Heart right ventricle (tissue), 16 donors: ENCODE data around the gene IL11. TPM values are rescaled to one million over a fixed set of nuclear protein-coding genes. Genes with fewer than 3 reads are reported as not detected.

ENCODE experiments used
- ATAC-seq, 8 donors: fragments of 200-7000 bp; cut with Tn5 transposase; one replicate each; pipeline ENCODE4 v1.9.1; 2020; ENCODE audit warnings: mild to moderate bottlenecking in 8 of 8, moderate library complexity in 8 of 8, moderate number of reproducible peaks in 1 of 8
- DNase-seq, 2 donors: peaks; one replicate each; pipeline ENCODE4 v3.0.0-alpha.2; 2020
- H3K27ac ChIP-seq, 10 donors: fragments of 200-600 bp; sonication (generic) in 2 of 10; one replicate each; pipeline versions ENCODE4 v1.5.0 to v1.8.0; 2020 to 2022; ENCODE audit warnings: mild to moderate bottlenecking in 3 of 10
- H3K27me3 ChIP-seq, 7 donors: fragments of 200-600 bp; one replicate each; pipeline ENCODE4 v1.8.0; 2021 to 2022; ENCODE audit warnings: mild to moderate bottlenecking in 2 of 7
- H3K36me3 ChIP-seq, 9 donors: fragments of 200-600 bp; sonication (generic) in 1 of 9; one replicate each; pipeline versions ENCODE4 v1.5.0 to v1.8.0; 2020 to 2022; ENCODE audit warnings: mild to moderate bottlenecking in 2 of 9
- H3K4me1 ChIP-seq, 9 donors: fragments of 200-600 bp; sonication (generic) in 1 of 9; one replicate each; pipeline versions ENCODE4 v1.5.0 to v1.8.0; 2020 to 2022; ENCODE audit warnings: mild to moderate bottlenecking in 4 of 9
- H3K4me3 ChIP-seq, 10 donors: fragments of 200-600 bp; sonication (generic) in 2 of 10; one replicate each; pipeline versions ENCODE4 v1.5.0 to v1.8.0; 2020 to 2022; ENCODE audit warnings: mild to moderate bottlenecking in 7 of 10, moderate library complexity in 2 of 10
- H3K9me3 ChIP-seq, 11 donors: fragments of 200-600 bp in 10 of 11; sonication (generic) in 2 of 11; one replicate each; pipeline versions ENCODE4 v1.5.0 to v1.8.0; 2013 to 2022; ENCODE audit warnings: mild to moderate bottlenecking in 2 of 11, control low read depth in 1 of 11, moderate library complexity in 1 of 11
- WGBS, 2 donors: extraction: QIAGEN DNeasy Blood & Tissue Kit; methylation state at CpG; one replicate each; pipeline ENCODE4 v1.1.7; 2013; ENCODE audit warnings: inconsistent platforms in 1 of 2; 5-methylcytosine and 5-hydroxymethylcytosine counted together
- intact Hi-C, 10 donors: fragments of 100-400 bp; cut with DNase I; formaldehyde crosslinking; loops; one replicate each; pipeline versions ENCODE4 v1.11.1 to v1.14.2; 2022
- long read RNA-seq, 3 donors: library from polyadenylated mRNA; unstranded; transcript quantifications; one replicate each; pipeline ENCODE4 v2.0.0, GENCODE V29; 2020 to 2021
- polyA plus RNA-seq, 2 donors: library from polyadenylated mRNA; stranded (reverse); fragments of 200-250 nt; gene quantifications; one replicate each; pipeline ENCODE4 v1.2.3, GENCODE V29; 2013
- total RNA-seq, 10 donors: library from RNA; stranded (reverse); fragmentation: NEBNext Ultra II Directional in 3 of 10; extraction: Animal tissue kit (Norgen Biotek cat#: 25700) in 3 of 10; gene quantifications; one replicate each; pipeline versions ENCODE4 v1.2.1 to v1.2.4, GENCODE V29; 2021 to 2023
- TF ChIP-seq, protein P1 (sequence below), 9 donors: fragments of 200-600 bp; sonication (generic) in 2 of 9; IDR thresholded peaks; one replicate each; pipeline versions ENCODE4 v1.5.0 to v1.8.0; 2021 to 2022; ENCODE audit warnings: antibody characterized with exemption in 9 of 9, mild to moderate bottlenecking in 5 of 9, moderate library complexity in 1 of 9
- donor health status: Arrhythmogenic right ventricular cardiomyopathy.
- donor health status: ischemic (EF 13 %, LVEDD 7.1; RV severe dilation, severe dysfunction).
- donor health status: healthy with polysubstance abuse.
- donor health status: DM: no; HTN: yes; CAD: no.
- donor health status: DM: no; HTN: no; CAD: no.
- donor health status: ischemic (EF 25% LVEDD 6.9; RV normal size, moderate dysfunction).
- donor health status: ischemic (EF 25% LVEDD 5.7; RV mildly dilated, moderate dysfunction).
- donor health status: healthy.
- donor health status: DM: yes; HTN: yes; CAD: no.
- donor health status: Ischemic cardiomyopathy.
- donor health status: ischemic (EF 35%, LVEDD 5.7; RV mildly dilated, moderate dysfunction).
- donor health status: nonischemic (EF 11% LVEDD 7.7; RV severe dilation, severe dysfunction).
- donor health status: DM: yes; HTN: yes; CAD: no.
- donor health status: PGD.
- donor health status: ischemic (EF 29% LVEDD 5.4; RV normal size, mild dysfunction).
- donor health status: nonischemic (EF 23%, LVEDD 6.1; RV moderate dilation, normal function).

IL11 gene
- total RNA-seq: not detected
- polyA plus RNA-seq: under 1 TPM; 0.30 to 0.37 TPM
- long read RNA-seq, donor 1: 0 reads
- long read RNA-seq, donor 2: 0 reads
- long read RNA-seq, donor 3: 0 reads

GRCh38 chr19:55370305-55370988, at the start of gene IL11:
Gene IL11 (minus strand): TSS chr19:55370463. CDS start chr19:55370310, 153 bp downstream.
- ATAC-seq: no peak
- intact Hi-C loops: loop anchor here in 1 of 10 donors (5.0 kb wide), 1 partner anchor 63 kb away; no protein-coding TSS in a partner anchor
- Histone ChIP-seq H3K27me3 (peaks cover 22 to 87% (median 79%) of the 10 kb centered on the region in 7 donors), H3K36me3 (no peaks in the 10 kb centered on the region), H3K9me3 (no peaks in the 10 kb centered on the region), H3K4me3 (peak within 1 kb of the TSS in 7 of 10 donors; percentile 8 to 41 (median 30)), H3K4me1 (peaks cover 3 to 22% (median 12%) of the 10 kb centered on the region in 9 donors), H3K27ac (no peak within 1 kb of the TSS)
- TF ChIP-seq, protein P1, sequence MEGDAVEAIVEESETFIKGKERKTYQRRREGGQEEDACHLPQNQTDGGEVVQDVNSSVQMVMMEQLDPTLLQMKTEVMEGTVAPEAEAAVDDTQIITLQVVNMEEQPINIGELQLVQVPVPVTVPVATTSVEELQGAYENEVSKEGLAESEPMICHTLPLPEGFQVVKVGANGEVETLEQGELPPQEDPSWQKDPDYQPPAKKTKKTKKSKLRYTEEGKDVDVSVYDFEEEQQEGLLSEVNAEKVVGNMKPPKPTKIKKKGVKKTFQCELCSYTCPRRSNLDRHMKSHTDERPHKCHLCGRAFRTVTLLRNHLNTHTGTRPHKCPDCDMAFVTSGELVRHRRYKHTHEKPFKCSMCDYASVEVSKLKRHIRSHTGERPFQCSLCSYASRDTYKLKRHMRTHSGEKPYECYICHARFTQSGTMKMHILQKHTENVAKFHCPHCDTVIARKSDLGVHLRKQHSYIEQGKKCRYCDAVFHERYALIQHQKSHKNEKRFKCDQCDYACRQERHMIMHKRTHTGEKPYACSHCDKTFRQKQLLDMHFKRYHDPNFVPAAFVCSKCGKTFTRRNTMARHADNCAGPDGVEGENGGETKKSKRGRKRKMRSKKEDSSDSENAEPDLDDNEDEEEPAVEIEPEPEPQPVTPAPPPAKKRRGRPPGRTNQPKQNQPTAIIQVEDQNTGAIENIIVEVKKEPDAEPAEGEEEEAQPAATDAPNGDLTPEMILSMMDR (IDR thresholded peaks at IDR 0.05): no peak
- 4 to 8% methylated on average over 27 to 30 of the region's 32 CpGs for WGBS, 2 donors
- no peak for DNase-seq

GRCh38 chr19:55419624-55420236, 49.5 kb upstream of the IL11 start:
- intact Hi-C loops: loop anchor here in 8 of 10 donors (2.0 to 10.0 kb wide), 4 partner anchors 115 to 279 kb away; no protein-coding TSS in a partner anchor
- ATAC-seq (peak in 1 of 8 donors; percentile 13), DNase-seq (no peak)
- WGBS, 2 donors: 69 to 73% methylated on average over 5 of the region's 5 CpGs
- peaks cover 0 to 31% (median 8%) of the 10 kb centered on the region in 7 donors for H3K27me3 ChIP-seq
- H3K4me1 ChIP-seq: peaks cover 0 to 4% (median 0%) of the 10 kb centered on the region in 9 donors
- H3K9me3 ChIP-seq: no peaks in the 10 kb centered on the region
- H3K36me3 ChIP-seq: no peaks in the 10 kb centered on the region
- TF ChIP-seq, protein P1 (IDR thresholded peaks at IDR 0.05): no peak
- H3K4me3 ChIP-seq: no peak overlapping the region
- H3K27ac ChIP-seq: no peak overlapping the region

GRCh38 chr19:55419103-55419502, 48.8 kb upstream of the IL11 start:
- Histone ChIP-seq H3K4me1 (peaks cover 0 to 4% (median 0%) of the 10 kb centered on the region in 9 donors), H3K27me3 (peaks cover 0 to 25% (median 8%) of the 10 kb centered on the region in 7 donors), H3K27ac (no peak overlapping the region), H3K36me3 (no peaks in the 10 kb centered on the region), H3K9me3 (no peaks in the 10 kb centered on the region), H3K4me3 (no peak overlapping the region)
- intact Hi-C loops: loop anchor here in 8 of 10 donors (2.0 to 10.0 kb wide), 4 partner anchors 114 to 278 kb away; no protein-coding TSS in a partner anchor
- TF ChIP-seq, protein P1 (IDR thresholded peaks at IDR 0.05): no peak
- ATAC-seq: peak in 1 of 8 donors; percentile 22
- no peak for DNase-seq
- 61 to 70% methylated on average over 5 of the region's 5 CpGs for WGBS, 2 donors

DNA sequence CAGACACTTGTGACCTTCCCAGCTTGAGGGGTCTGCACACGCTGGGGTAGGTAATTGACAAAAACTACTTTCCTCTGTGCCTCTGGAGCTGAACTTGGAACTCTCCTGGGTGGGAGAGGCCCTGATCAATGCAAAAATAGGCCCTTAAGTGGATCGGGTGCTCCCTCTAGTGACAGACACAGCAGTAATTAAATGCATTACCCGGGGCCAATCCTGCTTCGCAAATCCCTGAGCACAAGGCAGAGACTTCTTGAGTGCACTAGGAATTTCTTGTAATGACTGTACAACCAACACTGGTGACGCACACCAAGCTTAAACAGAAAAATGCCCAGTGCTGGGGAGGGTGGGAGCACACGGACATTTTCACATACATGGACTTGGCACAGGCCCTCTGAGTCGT, 47.9 kb upstream of the IL11 start:
- WGBS, 2 donors: 14 to 15% methylated on average over 7 of the region's 7 CpGs

More for the DNA sequence above, 47.9 kb upstream of the IL11 start:
- Histone ChIP-seq H3K36me3 (no peaks in the 10 kb centered on the region), H3K9me3 (no peaks in the 10 kb centered on the region), H3K4me1 (no peaks in the 10 kb centered on the region), H3K27me3 (peaks cover 0 to 17% (median 7%) of the 10 kb centered on the region in 7 donors), H3K4me3 (no peak overlapping the region), H3K27ac (no peak overlapping the region)
- intact Hi-C loops: loop anchor here in 9 of 10 donors (1.0 to 10.0 kb wide), 5 partner anchors 113 to 277 kb away; no protein-coding TSS in a partner anchor
- ATAC-seq: peak; percentile 75 to 92 (median 86)
- DNase-seq: peak in 1 of 2 donors; percentile 64
- TF ChIP-seq, protein P1 (IDR thresholded peaks at IDR 0.05): peak; percentile 39 to 76 (median 70)
